Lower leg skin (tissue), 4 donors: ENCODE measurements around the gene PTN. TPM values are rescaled to one million over a fixed set of nuclear protein-coding genes. Genes with fewer than 3 reads are reported as not detected.
A peak's percentile ranks its signal among the peaks of the same experiment; 100 is the strongest.

Experiments
- DNase-seq, 2 donors: peaks; one replicate each; pipeline ENCODE4 v3.0.0-alpha.2; 2019; ENCODE audit warnings: low spot score in 2 of 2
- H3K4me3 ChIP-seq: fragments of 200-600 bp; sonication (generic); 2 replicates; pipeline ENCODE4 v1.5.1; 2017; ENCODE audit warnings: mild to moderate bottlenecking, low read depth; ENCODE audit not compliant: poor library complexity, severe bottlenecking
- CTCF ChIP-seq, 3 donors: fragments of 450-650 bp; IDR thresholded peaks; one replicate each; pipeline ENCODE4 v1.5.1; 2016; ENCODE audit warnings: antibody characterized with exemption in 3 of 3, mild to moderate bottlenecking in 3 of 3, moderate library complexity in 2 of 3
- POLR2A ChIP-seq, 2 donors: fragments of 450-650 bp; IDR thresholded peaks; one replicate each; pipeline ENCODE4 v1.6.1; 2016 to 2017; ENCODE audit warnings: antibody characterized with exemption in 2 of 2, mild to moderate bottlenecking in 1 of 2, moderate library complexity in 1 of 2
- WGBS, 2 donors: methylation state at CpG; one replicate each; pipeline ENCODE4 v1.1.5; 2018; 5-methylcytosine and 5-hydroxymethylcytosine counted together
- intact Hi-C: fragments of 100-400 bp; cut with DNase I; formaldehyde crosslinking; loops from one replicate; pipeline ENCODE4 v1.15.0; 2023; ENCODE audit warnings: low total_unique reads
- total RNA-seq, 4 donors: library from RNA; depleted of rRNA; stranded (reverse); fragments of >200 nt; gene quantifications; one replicate each; pipeline ENCODE4 v1.1.0, GENCODE V29; 2016

The PTN gene
- total RNA-seq, result 10 to 100 TPM in 1 of 4 donors, 1 to 10 TPM in 2, under 1 TPM in 1; 0.34 to 10.1 (median 3.0) TPM

- peak in 1 of 2 donors; percentile 86 for DNase-seq
- WGBS, 2 donors, result 1 to 4% methylated on average over 23 of the region's 23 CpGs
- H3K4me3 ChIP-seq, result no peak within 1 kb of the TSS
- intact Hi-C loops, result no loop called here
- TF ChIP-seq POLR2A (IDR thresholded peaks at IDR 0.05) (no peak), CTCF (IDR thresholded peaks at IDR 0.05) (no peak)
Observed at GRCh38 chr7:137343281-137343841, at the start of gene PTN. TSS of gene PTN (minus strand) at chr7:137343733. CDS start at chr7:137254973, 88,760 bp downstream.

- 70 to 88% methylated on average over 1 of the region's 1 CpG for WGBS, 2 donors
- intact Hi-C loops, result no loop called here
- H3K4me3 ChIP-seq, result no peak overlapping the region
- no peak for TF ChIP-seq CTCF (IDR thresholded peaks at IDR 0.05)
- TF ChIP-seq POLR2A (IDR thresholded peaks at IDR 0.05), result no peak
- DNase-seq, result no peak
Observed at GRCh38 chr7:137390076-137390475, 46.5 kb upstream of the PTN start.

- no peak for DNase-seq
- no peak for TF ChIP-seq CTCF (IDR thresholded peaks at IDR 0.05)
- TF ChIP-seq POLR2A (IDR thresholded peaks at IDR 0.05), result no peak
- 67 to 76% methylated on average over 1 of the region's 1 CpG for WGBS, 2 donors
- intact Hi-C loops, result no loop called here
- H3K4me3 ChIP-seq, result no peak overlapping the region
Observed at GRCh38 chr7:137388916-137389315, 45.4 kb upstream of the PTN start.

- H3K4me3 ChIP-seq, result no peak overlapping the region
- no peak for TF ChIP-seq POLR2A (IDR thresholded peaks at IDR 0.05)
- no peak for TF ChIP-seq CTCF (IDR thresholded peaks at IDR 0.05)
- DNase-seq, result no peak
- WGBS, 2 donors, result 24 to 42% methylated on average over 1 of the region's 1 CpG
- intact Hi-C loops, result no loop called here
Observed at GRCh38 chr7:137386966-137387365, 43.4 kb upstream of the PTN start.

GRCh38 chr7:137381045-137381444 is 37.5 kb upstream of the PTN start:
- intact Hi-C loops, result no loop called here
- WGBS, 2 donors, result 39 to 43% methylated on average over 1 of the region's 1 CpG
- H3K4me3 ChIP-seq, result no peak overlapping the region
- no peak for DNase-seq
- TF ChIP-seq POLR2A (IDR thresholded peaks at IDR 0.05) (no peak), CTCF (IDR thresholded peaks at IDR 0.05) (no peak)

- intact Hi-C loops, result no loop called here
- WGBS, 2 donors, result 61 to 64% methylated on average over 2 of the region's 2 CpGs
- no peak overlapping the region for H3K4me3 ChIP-seq
- DNase-seq, result no peak
- TF ChIP-seq POLR2A (IDR thresholded peaks at IDR 0.05), result no peak
- TF ChIP-seq CTCF (IDR thresholded peaks at IDR 0.05), result no peak
Observed at GRCh38 chr7:137373507-137373906, 30.0 kb upstream of the PTN start.
